ENCODE data around the gene SYNGAP1.
A peak's percentile ranks its signal among the peaks of the same experiment; 100 is the strongest.
"Not testable (repeated sequence)": the region's sequence is repeated elsewhere in the genome, so short reads cannot be mapped to it uniquely, and the experiment has no call there.

Gene SYNGAP1

DNA sequence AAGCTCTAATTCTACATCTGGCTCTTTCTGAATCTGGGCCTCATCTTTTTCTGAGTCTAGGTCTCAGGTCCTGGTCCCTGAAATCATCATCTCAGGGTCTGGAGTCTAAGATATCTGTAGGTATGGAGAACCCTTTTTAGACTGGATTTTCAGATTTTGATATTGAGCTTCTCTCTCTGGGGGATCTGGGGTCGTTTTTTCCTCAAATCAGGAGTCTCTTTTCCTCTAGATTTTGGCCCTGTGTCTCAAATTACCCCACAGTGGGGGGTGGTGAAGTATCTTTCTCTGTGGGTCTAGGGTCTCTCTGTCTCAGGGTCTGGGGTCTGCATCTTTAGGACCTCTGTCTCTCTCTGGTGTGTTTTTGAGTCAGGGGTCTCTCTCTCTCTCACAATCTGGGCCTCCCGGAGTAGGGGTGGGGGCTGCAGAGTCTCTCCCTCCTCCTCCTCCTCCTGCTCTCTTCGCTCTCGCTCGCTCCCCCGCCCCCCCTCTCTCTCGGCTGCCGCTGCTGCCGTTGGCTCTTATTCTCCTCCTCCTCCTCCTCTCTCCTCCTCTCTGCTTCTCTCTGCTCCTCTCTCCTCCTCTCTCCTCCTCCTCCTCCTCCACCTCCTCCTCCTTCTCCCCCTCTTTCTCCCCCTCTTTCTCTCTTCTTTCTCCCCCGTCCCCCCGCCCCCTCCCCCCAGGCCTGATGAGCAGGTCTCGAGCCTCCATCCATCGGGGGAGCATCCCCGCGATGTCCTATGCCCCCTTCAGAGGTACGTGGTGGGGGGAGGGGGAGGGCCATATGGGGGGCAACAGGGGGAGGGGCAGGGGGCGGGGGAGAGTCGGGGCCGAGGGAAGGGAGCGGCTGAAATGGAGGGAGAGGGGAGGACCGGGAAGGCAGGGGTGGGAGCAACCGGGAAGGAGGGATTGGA, at the start of gene SYNGAP1:
SYNGAP1 (plus strand) TSS at position 486 of the 911 bp plus-strand sequence; CDS start at position 686, 200 bp downstream.
- DNase-seq: no peak

DNA sequence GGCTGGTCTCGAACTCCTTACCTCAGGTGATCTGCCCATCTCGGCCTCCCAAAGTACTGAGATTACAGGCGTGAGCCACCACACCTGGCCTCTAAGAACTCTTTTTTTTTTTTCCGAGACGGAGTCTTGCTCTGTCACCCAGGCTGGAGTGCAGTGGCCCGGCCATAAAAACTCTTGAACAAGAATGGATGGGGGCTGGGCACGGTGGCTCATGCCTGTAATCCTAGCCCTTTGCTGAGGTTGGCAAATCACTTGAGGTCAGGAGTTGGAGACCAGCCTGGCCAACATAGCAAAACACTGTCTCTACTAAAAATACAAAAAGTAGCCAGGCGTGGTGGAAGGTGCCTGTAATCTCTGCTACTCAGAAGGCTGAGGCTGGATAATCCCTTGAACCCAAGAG, 48.0 kb upstream of the SYNGAP1 start:
- DNase-seq: not testable (repeated sequence)

DNA sequence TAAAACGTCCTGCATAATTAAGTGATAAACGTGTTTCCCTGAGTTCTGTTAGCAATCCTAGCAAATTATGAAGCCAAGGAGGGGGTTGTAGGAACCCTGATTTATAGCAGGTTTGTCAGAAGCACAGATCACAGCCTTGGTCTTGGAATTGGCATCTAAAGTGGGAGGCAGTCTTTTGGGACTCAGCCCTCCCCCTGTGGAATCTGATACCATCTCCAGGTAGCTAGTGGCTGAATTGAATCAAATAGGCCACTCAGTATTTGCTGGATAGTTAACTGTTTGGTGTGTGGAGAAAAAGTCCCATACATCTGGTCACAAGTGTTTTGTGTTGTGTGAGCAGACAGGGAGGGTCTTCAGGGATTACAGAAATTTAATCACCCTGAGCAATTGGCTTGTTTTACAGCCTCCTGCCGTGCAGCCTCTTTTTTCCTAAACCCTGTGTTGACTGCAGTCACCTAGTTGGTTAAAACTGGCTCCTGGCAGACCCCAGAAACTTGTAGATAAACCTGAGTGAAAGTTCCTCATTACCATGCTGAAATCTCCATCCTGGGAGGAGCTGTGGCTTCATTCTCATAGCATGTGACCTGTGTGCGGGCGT, 47.2 kb upstream of the SYNGAP1 start:
- DNase-seq: no peak

DNA sequence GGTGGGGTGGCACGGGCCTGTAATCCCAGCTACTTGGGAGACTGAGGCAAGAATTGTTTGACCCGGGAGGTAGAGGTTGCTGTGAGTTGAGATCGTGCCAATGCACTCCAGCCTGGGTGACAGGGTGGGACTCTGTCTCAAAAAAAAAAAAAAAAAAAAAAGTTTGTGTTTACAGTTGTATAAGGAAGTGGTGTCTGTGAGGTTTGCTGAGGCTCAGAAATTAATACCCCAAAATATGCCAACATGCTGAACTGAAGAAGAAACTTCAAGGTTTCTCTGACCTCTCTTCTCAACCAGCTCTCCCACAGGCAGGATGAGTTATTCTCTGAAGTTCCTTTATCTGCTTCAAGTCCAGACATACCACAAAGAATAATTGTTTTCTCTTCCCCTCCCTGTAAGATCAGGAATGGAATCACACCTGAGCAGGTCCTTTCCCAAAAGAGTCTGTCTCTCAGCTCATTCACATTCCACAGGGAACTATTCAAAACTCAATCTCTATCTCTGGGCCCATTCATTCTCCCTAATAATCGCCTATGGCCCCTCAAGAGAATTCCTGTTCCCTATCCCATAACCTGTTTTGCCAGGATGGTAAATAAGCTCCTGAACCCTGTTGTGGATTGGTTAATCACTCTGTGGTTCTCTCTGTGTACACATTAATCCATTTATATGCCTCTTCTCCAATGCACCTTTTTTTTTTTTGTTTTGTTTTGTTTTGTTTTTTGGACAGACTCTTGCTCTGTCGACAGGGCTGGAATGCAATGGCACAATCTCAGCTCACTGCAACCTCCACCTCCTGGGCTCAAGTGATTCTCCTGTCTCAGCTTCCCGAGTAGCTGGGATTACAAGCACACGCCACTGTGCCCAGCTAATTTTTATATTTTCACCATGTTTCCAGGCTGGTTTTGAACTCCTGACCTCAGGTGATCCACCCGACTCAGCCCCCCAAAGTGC, 45.6 kb upstream of the SYNGAP1 start:
- no peak for DNase-seq

DNA sequence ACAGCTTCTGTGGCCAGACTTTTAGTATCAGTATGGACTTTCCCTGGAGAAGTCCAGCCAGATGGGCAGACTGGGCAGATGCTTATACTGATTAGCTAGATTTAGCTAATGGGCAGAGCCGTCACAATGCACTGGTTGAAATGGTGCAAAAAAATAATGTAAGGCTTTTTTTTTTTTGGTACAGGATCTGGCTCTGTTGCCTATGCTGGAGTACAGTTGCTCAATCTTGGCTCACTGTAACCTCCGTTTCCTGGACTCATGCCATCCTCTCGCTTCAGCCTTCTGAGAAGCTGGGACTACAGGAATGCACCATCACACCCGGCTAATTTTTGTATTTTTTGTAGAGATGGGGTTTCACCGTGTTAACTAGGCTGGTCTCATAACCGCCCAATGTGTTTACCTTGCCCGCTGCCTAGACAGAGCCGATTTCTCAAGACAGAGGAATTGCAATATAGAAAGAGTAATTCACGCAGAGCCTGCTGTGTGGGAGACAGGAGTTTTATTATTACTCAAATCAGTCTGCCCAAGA, 44.7 kb upstream of the SYNGAP1 start:
- no peak for DNase-seq

DNA sequence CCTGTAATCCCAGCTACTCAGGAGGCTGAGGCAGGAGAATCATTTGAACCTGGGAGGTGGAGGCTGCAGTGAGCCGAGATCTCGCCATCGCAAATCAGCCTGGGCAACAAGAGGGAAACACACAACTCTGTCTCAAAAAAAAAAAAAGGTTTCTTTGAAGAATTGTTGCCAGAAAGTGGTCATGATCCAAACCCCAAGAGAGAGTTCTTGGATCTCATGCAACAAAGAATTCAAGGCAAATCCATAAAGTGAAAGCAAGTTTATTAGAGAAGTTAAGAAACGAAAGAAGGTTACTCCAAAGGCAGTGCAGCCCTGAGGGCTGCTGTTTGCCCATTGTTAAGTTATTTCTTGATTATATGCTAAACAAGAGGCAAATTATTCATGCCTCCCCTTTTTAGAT, 42.7 kb upstream of the SYNGAP1 start:
- no peak for DNase-seq

DNA sequence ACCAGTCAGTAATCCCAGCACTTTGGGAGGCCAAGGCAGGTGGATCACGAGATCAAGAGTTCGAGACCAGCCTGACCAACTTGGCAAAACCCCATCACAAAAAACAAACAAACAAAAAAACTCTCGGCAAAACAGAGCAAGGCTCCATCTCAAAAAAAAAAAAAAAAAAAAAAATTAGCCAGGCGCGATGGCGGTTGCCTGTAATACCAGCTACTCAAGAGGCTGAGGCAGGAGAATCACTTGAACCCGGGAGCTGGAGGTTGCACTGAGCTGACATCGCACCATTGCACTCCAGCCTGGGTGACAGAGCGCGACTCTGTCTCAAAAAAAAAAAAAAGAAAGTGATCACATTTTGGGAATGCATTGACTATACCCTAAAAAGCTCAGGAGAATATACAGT, 40.7 kb upstream of the SYNGAP1 start:
- not testable (repeated sequence) for DNase-seq

DNA sequence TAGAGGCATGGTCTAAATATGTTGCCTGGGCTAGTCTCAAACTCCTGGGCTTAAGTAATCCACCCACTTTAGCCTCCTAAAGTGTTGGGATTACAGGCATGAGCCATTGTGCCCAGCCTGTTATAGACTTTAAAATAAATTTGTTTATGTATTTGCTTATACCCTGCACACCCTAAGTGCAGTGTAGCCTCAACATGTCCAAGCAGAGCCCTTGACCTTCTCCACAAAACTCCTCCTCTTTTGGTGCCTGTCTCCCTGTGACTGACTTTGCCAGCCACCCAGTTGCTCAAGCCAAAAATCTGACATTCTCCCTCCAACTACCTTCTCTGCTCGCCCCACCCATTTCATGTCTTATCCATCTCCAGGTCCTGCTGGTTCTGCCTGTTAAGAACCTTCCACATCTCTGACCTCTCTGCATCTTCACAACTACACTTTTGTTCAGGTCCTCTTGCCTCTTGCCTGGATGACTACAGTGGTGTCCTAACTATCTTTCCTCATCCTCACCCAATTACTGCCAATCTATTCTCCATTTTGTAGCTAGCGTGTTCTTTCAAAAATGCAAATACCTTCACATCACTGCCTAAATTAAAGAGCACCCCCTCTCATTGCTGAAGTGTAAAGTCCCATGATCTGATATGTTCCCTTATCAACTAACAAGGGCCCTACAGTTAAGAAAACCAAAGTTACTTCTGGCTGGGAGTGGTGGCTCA, 39.4 kb upstream of the SYNGAP1 start:
- DNase-seq: no peak

DNA sequence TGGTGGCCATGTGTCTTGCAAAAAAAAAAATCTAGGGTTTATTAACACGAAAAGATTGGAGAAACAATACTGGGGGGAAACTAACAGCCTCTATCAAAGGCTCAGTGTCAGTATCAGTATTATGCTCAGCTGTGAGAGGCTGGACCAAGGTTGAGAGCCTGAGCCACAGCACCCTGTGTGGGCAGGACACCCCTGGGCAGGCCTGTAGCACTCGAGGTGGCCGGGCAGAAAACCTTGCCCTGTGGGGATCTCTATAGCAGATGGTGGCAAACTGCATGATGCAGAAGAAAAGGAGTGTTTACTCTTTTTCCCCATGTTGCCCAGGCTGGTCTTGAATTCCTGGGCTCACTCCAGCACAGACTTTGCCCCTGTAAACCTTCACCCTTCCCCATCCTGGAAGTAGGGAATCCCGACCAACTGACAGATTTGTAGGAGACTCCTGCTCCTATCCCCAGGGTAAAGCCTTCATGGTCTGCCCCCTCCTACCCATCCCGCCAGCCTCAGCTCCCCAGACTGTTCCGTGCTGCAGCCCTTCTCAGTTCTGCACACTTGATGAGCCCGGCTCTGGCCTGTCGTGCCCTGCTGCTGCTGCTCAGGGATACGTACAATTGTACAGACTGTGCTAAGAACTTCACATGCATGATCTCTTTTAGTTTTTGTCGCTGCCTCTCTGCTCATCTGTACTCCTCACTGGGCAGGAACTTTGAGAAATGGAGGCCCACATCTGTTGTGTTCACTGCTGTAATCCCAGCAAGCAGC, 36.3 kb upstream of the SYNGAP1 start:
- no peak for DNase-seq

DNA sequence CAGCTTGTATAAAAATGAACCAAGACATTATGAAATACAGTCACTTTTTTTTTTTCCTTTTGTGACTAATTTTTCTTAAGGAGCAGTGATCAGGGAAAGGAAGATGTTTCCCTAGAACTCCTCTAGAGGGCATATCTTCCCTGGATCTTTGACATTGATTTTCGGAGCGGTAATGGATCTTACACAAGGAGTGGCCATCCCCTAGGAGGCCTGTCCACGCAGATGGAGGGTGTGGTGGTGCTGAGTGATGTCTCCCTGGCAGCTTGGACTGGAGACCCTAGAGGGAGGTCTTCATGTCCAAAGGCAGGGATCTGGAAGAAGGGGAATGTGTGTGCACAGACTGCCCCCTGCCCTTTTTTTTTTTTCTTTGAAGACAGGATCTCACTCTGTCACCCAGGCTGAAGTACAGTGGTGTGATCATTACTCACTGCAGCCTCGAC, 35.3 kb upstream of the SYNGAP1 start:
- DNase-seq: no peak

DNA sequence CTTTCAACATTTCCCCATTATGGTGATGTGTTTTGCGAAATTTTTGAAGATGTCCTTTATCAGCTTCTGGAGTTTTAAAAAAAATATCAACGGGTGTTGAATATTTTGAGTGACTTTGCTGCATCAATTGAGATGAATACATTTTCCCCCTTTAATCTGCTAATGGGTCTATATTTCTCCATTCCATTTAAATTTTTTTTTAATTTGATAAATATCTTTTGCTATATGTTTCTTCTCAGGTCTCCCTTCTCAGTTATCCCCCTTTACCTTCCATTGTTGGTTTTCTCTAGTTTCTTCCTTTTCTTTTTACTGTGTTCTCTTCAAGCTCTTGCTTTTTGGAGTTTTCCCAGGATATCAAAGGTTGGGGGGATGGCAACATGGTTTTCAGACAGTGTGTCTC, 29.7 kb upstream of the SYNGAP1 start:
- DNase-seq: no peak

DNA sequence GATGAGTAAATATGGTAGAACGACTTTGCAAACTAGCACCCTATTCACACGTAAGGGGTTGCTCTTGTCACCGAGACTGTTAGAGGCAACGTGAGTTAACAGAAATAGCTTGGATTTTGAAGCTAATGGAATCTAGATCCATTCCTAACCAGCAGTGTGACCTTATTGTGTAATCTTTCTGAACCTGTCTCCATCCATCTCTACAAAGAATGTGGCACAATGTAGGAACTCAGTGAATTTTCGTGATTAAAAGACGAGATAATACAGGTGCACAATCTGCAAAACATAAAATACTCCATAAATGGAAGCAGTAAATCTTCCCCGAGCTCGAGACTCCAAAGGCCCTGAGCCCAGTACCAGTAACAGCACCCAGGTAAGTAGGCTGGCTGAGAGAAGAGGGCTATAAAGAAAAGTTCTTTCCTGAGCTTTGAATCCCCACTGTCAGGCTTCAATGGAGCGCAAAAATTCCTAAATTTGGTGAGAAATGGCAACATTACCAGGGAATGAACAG, 29.0 kb upstream of the SYNGAP1 start:
- DNase-seq: no peak

DNA sequence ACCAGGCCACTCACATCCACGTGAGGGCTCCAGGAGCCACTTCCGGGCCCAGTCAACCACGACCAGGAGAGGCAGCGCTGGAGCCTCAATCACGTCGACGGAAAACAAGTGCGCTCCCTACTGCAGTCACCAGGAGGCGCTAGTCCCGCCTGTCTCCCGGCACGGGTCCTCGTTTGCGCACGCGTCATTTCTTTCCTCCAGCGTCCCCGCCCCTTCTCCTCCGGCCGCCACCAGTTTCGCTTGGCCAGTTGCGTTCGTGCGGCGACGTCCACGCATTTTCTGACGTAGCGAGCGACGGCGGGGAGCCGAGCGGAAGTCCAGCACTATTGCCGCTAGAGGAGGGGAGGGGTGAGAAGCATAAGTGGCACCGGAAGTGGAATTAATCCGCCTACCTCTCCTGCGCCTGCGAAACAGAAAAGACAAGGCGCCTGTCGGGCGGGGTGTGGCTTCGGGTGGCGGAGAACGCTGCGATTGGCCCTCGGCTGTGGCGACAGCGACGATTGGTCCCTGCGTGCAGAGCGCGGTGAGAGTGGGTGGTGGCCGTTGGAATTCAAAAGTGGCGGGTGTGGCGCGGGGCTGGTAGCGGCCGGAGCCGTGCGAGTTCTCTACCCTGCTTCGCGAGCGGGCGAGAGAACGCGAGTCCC, 28.5 kb upstream of the SYNGAP1 start, which contains the start of gene KIFC1:
KIFC1 (plus strand) TSS at position 546 of the 644 bp plus-strand sequence. CDS start 163 bp downstream, outside the sequence.
- peak; percentile 99 for DNase-seq

DNA sequence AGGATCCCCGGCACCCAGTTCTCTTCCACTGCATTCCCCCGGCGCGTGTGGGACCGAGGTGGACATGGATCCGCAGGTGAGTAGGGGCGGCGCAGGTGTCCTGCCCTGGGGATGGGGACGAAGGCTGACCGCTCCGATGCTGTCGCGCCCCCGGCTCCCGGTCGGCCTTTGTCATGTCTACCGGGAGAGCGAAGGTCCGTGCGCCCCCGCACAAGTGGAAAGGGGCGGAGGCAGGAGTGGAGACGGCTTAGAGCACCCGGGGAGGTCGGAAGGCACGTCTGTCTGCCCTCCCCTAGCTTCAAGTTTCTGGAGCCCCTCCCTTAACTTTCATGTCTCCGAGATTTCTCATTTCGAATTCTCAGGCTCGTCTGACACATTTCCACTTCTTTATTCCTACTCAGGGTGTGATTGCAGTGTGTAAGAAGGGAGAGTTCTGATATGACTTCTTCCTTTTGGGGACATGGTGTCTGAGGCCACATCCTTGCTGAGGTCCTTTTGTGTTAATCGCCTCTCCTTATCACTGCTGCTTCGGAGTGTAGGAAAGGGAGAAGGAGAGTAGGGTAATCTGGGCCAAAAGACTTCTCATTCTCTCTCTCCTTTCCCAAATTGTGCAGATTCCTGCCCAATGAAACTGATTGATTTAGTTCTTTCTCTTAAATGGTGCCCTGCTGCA, 27.8 kb upstream of the SYNGAP1 start:
- DNase-seq: no peak

DNA sequence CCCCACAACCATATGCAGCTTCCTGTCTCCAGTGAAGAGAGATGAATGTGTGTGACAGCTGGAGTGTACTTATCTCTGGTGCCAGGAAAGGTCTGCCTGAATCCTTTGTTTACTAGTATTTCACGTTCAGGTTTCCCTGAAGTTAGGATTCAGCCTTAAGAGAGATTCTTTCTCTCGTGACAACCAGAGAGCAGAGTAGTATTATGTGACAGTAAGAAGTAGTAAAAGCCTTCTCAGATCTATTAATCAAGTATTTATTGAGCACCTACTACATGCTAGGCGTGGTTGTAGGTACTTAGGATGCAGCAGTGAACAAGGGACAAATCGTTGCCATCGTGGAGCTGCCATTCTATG, 27.3 kb upstream of the SYNGAP1 start:
- no peak for DNase-seq

DNA sequence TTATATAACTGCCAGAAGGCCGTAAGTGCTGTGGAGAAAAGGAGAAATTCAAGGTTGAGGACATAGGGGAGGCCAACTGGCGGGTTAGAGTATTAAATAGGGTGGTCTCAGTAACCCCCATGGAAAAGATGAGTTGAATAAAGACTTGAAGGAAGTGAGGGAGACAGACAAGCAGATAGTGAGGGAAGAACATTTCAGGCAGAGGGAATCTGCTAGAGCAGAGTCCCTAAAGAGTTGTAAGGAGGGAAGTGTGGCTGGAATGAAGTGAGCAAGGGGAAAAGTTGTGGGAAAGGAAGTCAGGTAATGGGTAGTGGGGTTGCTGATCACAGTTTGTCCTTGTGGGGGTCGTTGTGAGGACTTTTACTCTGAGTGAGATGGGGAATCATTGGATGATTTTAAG, 26.9 kb upstream of the SYNGAP1 start:
- DNase-seq: no peak

DNA sequence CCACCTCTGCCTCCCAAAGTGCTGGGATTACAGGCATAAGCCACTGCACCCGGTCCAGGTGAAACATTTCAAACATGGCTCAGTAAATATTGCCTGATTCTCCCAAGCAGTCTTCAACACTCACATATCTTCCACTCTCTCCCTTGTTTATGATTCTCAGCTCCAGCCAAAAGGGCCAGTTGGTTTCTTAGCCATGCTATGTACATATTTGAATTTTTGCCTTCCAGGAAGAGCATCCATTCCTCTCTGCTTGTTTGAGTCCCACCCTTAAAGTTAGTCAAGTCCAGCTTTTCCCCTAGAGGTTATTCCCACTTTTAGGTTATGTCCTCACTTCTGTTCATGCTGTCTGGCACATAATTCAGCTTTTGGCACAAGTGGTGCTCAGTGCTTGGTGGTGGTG, 22.3 kb upstream of the SYNGAP1 start:
- no peak for DNase-seq

DNA sequence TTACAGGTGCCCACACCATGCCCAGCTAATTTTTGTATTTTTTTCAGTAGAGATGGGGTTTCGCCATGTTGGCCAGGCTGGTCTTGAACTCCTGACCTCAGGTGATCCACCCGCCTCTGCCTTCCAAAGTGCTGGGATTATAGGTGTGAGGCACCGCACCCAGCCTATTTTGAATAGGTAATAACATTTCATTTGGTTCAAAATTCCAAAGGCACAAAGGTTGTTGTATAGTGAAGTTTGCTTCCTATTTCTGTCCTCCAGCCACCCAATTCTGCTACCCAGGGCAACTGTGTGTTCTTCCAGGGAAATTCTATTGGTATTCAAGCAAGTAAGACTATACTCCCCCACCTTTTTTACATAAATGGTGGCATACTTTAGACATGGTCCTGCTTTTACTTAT, 21.3 kb upstream of the SYNGAP1 start:
- DNase-seq: not testable (repeated sequence)

DNA sequence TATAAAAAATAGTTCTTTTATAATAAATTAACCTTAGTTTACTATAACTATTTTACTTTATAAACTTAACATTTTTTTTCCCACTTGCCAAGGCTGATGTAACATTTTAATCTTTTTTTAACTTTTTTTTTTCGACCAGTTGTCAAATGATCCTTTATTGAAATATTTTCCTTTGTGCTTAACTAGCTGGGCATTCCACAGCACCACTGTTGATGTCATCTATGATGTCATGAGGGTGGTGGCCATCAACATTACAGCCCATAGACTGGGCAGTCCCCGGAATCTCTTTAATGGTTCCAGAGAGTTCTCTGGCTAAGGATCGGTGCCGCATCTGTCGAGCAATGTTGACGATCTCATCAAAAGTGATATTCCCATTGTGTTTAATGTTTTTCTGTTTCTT, 20.0 kb upstream of the SYNGAP1 start:
- not testable (repeated sequence) for DNase-seq

DNA sequence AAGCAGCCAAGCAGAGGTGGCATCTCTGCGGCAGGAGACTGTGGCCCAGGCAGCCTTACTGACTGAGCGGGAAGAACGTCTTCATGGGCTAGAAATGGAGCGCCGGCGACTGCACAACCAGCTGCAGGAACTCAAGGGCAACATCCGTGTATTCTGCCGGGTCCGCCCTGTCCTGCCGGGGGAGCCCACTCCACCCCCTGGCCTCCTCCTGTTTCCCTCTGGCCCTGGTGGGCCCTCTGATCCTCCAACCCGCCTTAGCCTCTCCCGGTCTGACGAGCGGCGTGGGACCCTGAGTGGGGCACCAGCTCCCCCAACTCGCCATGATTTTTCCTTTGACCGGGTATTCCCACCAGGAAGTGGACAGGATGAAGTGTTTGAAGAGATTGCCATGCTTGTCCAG, 15.0 kb upstream of the SYNGAP1 start:
- no peak for DNase-seq
